ENCODE measurements around the gene ARSG.
A peak's percentile ranks its signal among the peaks of the same experiment; 100 is the strongest.

The ARSG gene

DNA sequence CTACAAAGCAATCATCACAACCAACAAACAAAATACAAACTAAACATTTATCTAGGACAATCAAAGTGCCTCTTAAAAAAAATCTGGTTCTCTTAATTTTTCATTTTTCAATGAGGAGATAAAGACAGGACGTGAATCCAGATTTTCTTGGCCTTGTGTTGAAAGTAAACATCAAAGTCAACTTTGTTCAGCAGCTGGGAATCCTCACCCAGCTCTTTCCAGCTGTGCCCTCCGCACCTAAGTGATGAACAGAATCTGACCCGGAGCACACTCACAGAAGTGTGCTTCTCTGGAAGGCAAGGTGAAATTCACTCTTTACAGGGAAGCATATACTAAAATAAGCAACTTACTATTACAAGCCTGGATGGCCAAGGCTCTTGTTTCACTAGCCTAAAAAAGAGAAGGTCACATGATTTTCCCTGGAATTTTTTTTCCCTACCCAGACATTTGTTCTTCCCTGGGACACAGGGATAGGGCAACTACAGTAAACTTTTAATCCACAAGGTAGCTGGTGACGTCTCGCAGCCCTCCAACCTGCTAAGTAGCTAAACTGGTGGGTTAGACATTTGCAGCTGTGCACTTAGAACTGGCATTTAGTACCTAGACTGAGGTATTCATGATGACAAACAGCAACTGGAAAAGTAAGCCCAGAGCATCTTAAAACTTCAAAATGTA, 162.8 kb downstream of the ARSG start:
- DNase-seq (ENCODE audit: low spot score) = no peak

DNA sequence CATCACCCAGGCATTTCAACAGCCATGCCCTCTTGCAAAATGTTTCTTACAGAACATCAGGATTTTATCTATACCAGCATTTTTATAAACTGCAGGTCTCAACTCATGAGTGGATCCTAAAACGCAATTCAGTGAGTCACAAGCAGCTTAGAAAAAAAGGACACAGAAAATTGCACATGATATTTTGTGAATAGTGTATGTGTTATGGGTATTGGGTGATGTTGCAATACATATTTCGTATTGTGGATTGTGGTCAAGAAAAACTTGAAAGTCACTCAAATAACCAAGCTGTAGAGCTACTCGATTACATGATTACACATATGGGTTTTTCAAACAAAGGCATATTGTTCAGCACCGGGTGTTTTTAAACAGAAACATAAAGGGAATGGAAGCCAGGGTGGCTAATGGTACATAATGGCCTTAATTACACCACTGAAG, 164.6 kb downstream of the ARSG start:
- DNase-seq (ENCODE audit: low spot score) = no peak

DNA sequence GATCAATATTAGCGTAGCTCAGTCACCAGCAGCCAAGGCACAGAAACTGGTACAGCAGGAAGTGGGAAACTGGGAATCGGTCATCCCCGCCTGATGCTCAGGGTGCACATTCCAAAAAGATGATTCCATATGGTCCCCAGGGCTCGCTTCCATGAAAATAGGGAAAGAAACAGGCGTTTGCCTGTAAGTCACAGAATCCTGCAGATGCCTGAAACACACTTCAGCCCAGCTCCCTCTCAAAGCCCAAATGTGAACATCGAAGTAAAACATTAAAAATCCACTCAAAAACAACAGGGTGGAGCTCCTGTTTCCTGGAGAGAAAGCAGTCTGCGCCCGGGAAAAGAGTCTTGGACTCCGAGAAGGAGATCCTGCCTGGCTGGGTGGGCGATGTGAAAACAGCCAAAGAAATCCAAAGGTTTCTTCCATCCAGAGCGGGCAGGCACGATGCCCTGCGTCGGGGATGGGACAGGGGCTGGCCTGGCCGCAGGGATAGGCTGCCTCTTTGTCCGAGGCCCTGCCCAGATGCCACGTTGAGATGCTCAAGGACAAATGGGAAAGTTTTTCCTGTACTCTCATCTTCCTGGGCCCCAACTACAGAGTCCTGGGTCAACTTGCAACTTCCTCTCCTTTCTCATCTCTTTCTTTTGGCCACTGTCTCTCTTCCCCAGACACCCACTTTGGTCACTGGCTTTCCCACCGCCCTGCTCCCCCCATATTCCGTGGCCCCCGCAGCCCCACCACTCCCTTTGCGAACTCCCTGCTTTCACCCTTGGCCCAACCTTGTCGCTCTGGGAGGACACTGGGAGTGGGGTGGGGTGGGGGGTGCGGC, 165.3 kb downstream of the ARSG start:
- DNase-seq (ENCODE audit: low spot score) = no peak

DNA sequence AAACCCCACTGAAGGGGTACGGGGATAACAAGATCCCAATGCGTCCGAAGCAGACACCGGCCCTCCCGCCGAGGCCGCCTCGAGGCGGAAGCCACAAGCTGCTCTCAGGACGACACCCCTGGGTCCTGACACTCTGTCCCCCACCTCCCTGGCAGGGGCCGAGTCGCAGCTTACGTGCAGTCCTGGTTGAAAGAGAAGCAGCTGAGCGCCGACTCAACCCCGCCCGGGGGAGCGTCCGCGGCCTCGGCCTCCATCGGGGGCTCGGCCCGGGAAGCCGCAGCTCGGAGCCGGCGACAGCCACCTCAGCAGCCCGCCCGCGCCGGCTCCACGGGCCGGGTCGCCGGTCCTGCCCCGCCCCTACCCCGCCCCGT, 165.9 kb downstream of the ARSG start, which contains the start of gene WIPI1:
Gene WIPI1 (minus strand): TSS at position 329 of the 371 bp plus-strand sequence. CDS start 75 bp downstream, at position 254.
- DNase-seq (ENCODE audit: low spot score) = no peak

DNA sequence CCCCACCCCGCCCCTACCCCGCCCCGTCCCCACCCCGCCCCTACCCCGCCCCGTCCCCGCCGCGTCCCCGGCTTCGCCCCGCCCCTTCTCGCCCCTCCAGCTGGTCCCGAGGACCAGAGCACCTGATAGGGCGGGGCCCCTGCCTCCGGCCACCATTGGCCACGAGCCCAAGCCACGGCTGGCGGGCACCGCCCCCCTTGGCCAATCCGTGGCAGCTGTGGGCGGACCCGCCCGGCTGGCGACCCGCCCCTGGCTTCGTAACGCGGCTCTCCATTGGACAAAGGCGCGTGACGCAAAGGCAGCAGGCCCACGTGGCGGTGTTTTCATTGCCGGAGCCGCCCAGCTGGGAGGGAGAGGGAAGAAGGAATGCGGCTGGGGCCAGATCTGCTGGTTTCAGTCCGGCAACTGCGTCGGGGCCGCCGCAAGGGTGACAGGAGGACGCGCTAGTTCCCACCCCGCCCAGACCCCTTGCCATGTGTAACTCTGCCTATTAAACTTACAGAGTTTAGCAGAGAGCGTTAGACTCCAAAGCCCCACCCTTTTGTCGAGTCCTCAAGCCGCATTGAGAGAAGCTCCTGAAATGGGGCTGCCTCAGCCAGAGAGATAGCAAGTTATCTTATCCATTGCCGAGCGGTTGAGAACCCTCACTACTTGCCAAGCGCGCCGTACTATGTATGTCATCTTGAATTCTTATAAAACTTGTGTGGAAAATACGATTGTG, 166.4 kb downstream of the ARSG start:
- peak; percentile 99 for DNase-seq (ENCODE audit: low spot score)

DNA sequence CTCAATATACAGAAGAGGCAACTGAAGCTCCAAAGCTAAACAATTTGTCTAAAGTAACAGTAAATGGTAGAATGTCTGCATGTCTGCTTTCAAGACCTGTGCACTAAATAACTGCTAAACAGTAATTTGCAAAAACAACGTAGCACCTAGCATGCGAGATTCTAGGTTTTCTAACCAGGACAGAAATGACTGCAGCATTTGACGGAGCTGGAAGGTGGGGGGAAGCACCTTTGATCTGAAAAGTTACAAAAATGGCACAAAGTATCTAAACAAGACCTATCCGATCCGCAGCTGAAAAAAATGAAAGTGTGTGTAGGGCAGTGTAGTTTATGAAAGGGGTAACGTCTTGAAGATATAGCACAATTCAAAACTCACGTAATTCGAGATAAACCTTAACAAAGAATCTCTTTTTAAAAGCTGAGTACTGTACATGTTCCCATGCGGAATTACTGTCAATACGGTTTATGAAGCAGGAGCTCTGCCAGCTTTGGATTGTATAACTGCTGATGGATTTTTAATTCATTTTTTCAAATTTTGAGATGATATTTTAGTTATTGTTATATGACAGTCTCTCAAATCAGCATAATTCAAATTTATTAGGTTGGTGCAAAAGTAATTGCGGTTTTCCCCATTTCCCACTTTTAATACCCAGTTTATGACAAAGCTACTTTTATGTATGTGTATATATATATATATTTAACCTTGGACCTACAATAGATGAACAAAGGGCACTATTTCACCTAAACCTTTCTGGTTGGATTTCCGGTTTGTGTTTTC, 167.2 kb downstream of the ARSG start:
- no peak for DNase-seq (ENCODE audit: low spot score)

DNA sequence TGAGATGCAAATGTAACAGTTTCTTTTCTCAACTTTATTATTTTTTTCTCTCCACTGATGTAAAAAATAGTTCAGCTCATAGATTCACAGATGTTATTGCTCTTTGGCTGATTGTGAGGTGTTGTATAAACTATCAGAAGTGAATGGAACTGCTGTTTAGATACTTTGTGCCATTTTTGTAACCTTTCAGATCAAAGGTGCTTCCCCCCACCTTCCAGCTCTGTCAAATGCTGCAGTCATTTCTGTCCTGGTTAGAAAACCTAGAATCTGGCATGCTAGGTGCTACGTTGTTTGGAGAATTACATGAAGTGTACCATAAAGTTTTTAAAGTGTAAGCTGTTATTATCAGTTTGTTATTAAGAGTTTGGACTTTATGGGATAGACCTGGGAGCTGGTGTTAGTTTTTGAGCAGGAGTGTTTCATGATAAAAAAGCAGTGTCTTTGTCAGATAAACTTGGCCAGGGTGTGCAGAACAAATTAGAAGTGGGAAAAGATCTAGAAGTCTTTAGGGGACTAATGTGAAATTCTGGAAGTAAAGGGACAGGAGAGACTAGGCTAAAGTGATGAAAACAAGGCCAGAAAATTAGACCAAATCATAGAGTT, 167.8 kb downstream of the ARSG start:
- no peak for DNase-seq (ENCODE audit: low spot score)

DNA sequence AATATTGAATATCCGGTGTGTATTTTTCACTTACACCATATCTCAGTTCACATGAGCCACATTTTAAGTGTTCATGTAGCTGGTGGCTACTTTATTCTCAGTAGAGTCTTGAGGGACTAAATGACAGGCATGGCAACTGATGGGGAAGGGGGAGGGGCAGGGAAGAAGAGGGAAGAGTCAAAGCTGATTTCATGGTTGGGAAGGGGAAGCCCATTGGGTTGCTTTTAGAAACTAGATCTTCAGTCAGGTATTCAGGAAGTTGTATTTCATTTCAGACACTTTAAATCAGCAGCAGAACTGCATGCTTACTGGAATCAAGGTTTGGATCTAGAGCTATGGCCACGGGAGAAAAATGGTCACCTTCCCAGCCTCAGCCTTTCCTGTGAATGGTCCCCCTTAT, 168.9 kb downstream of the ARSG start:
- DNase-seq (ENCODE audit: low spot score) = no peak

DNA sequence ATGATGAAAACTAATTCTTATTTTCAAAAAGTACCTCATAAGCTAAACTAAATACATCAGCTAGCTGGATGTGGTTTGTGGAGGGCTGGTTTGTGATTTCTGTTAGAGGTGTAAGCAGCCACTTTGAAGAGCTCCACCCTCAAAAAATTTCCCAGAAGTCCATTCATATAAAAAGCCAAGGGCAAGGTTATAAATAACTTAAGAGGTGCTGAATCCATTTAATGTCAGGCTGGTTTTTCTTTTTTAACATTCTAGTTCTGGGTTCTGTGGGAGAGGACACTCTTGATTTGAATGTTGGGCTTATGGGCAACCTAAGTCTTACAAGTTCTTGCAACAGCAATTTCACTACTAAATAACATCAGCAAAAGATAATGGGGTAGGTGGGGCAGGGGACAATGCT, 169.4 kb downstream of the ARSG start:
- DNase-seq (ENCODE audit: low spot score) = no peak

DNA sequence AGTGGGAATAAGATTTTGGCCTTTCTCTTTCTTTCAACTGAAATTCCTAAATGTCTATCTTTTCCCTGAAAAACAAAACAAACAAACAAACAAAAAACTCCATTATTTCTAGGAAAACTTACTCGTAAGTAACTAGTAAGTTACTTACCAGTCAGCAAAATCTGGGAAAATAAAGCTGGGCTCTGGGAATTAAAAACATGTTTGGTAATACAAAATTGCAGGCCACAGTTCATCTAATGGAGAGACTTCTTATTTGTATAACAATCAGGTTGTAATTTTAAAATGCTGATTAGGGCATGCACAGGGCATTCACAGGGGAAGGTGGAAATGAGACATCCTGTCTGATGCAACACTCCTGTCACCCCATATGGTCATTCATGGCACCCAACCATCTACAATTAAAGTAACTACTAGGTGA, 169.8 kb downstream of the ARSG start:
- no peak for DNase-seq (ENCODE audit: low spot score)

DNA sequence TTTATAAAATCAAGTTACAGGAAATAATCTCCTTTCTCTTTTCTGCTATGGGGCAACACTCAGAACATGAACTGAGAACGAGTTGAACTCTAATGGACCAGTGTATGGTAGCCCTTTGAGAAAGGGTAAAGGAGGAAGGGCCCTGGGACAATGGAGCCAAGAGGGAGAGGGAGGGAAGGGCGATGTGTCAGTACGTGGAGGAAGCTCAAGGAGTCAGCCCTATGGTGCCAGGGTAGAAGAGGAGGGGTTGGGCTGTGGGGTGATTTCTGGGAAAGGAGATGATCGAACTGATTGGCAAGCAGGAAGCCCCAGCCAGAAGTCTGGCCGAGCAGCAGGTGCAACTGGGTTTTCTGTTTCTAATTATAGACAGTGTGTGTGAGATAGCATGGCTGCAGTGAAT, 170.3 kb downstream of the ARSG start:
- DNase-seq (ENCODE audit: low spot score) = no peak

DNA sequence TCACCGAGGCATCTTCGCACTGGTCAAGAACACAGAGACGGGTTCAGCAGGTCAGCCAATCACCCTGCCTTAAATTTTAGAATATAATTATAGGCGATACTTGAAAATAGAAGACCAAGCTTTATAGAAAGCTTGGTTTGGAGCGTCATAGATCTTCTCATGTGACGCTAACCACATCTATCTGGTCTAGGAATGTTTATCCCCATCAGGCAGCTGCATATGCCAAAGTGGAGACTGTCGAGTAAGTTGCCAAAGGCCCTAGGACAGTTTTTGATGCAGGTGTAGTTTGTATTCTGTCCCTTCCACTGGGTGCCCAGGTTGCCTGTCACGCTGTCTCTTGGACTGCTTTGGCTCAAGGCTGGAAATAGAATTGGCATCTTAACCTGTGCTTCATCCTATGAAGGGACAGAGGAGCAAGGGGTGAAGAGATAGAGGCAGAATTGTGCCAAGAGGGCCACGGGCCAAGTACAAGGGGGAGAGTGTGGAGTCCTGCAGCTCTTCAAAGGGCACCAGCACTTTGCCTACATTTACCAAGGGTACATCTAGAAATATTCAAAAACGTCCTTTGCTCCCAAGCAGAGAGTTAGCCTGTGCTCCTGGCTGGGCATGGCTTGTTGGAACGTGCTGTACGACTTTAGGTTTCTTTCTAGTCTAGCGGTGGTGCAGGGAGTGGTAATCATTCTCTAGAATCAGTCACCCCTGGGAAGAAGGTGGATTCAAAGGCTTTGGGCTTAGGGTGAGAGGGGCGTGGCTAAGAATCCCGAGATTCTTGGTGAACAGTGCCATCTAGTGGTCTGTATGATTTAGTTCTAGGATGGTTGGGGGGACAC, 171.3 kb downstream of the ARSG start:
- DNase-seq (ENCODE audit: low spot score) = peak; percentile 92

DNA sequence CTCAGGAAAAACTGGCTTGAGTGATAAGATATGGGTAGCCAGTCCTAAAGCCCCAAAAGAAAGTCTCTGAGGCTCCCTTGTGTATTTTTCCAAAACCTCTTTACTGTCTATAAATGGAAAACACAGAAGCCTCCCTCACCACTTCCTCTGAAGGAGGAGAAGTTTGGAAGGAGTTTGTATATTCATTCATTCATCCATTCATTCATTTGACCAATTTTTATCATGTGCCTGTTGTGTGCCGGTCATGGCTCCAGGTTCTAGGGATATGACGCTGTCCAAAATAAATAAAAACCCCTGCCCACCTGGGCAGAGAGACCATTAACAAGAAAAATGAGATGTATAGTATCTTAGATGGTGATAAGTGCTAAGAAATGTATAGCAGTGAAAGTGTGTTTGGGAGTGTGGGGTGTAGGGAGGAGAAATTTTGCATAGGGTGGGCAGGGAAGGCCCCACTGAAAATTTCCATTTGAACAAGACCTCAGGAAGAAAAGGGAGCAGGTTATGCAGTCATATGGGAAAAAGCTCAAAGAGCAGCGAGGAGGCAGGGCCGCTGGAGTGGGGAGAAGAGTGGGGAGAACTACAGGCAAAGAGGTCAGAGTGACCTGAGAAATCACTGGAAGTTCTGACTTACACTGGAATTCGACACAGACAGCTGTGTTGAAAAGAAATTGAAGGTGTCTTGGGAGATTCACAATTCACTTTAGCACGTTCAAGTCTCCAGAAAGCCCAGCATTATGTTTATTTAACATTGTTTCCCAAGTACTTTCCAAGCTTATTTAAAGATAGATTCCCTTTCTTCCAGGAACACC, 172.1 kb downstream of the ARSG start:
- no peak for DNase-seq (ENCODE audit: low spot score)

DNA sequence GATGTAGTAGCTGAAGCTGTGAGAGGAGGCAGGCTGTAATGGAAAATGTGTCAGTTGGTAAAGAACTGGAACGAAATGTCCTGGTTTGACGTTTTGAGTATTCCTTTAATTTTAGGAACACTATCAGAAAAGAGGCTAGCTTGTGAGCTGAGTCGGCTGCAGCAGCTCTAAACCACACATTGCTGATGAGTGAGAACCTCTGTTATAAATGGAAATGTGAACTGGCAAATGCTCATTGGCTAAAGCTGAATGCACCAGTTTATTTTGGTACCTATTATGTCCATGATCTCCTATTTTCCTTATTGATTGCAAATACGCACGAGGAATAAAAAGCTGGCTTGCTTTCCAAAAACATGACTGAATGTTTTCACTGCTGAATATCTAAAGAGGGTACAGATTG, 177.0 kb downstream of the ARSG start:
- DNase-seq (ENCODE audit: low spot score) = no peak

DNA sequence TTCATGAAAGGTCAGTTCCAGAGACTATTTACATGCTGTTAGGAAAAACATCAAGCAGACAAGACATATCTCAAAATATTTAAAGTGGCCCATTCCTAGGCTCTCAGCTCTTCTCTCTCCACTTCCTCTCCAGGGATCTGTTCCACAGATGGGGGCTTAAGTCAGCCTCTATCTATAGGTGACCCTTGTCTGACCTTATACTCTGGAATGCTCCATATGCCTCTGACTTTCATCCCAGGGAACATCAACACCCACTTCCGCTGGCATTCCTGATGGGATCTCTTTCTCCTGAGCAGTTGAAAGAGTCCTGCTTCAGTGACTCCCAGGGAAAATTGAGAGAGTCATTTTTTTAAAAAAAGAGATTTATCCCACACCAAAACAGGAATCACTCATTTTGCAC, 177.5 kb downstream of the ARSG start:
- DNase-seq (ENCODE audit: low spot score) = no peak

All from NAMALWA (cell line).